NCI-H82 treated with DMSO at 0.1 percent for 48 hours (cell line): ENCODE results near the gene RND2.

Experiments
- DNase-seq: peaks from one replicate; lab custom pipeline; 2025; ENCODE audit not compliant: unreplicated experiment; lab: John Stamatoyannopoulos, UW

Gene RND2

DNA sequence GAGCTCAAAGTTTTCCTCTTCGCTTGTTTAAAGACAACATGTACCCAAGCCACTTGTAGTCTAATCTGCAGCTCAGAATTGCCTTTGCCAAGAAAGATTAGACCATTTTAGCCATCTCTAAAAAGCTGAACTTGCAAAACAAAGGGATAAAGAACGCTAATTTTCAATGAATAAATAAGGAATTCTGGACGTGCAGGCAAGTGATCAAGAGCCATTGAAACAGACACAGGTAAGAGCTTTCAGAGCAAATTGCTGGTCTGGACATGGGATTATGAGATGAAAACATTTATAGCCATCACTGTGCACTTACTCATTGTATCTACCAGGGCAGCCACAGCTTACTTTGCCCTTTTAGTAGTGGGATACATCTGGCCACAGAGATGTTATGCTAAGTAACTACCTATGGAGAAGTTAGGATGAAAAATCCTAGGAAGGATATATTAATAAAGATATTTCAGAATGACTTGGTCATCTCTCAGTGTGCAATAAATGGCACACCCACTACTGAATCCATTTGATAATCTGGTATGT is 44.4 kb downstream of the RND2 start:
- DNase-seq: no peak

DNA sequence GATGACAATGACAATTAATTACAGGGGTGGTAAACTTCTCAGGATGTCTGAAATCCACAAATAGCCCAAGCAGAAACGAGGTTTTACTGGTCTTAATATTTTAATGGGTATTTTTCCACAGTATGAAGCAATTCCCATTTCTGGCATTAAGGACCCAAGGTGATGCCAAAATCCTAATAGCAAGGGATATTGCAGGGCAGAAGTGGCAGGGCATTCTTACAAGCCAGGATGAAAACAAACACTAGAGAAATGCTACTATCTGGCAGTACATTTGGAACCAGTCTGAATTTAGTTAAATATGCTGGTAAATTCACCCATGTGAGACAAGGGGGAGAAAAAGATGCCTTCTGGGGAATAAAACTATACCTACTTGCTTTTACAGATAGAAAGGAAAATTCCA is 45.2 kb downstream of the RND2 start:
- no peak for DNase-seq

DNA sequence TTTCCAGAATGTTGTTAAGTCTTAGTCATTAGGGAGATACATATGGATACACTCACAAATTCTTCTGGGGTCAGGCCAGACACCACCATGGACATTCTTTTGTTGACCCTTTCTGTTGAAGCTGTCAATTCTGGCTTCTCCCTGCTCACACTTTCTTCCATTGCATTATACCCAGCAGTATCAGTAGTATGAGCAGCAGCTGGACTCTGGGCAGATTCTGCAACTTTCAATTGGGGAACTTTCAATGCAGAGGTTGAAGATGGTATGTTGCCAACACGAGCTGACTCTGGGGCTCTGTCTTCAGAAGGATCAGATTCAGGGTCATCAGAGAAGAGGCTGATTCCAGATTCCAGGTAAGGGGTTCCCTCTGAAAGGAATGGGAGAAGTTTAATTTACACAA is 45.8 kb downstream of the RND2 start:
- no peak for DNase-seq

DNA sequence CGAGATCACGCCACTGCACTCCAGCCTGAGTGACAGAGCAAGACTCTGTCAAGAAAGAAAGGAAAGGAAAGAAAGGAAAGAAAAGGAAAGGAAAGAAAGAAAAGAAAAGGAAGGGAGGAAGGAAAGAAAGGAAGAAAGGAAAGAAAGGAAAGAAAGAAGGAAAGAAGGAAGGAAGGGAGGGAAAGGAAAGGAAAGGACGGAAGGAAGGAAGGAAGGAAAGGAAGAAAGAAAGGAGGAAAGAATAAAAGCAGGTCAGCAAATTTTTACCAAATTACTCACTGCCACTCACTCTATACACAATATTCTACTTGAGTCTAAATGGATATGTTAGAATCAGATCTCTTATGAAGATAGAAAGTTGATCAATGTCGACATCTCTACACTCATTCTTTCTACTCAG is 49.8 kb downstream of the RND2 start:
- DNase-seq: no peak

DNA sequence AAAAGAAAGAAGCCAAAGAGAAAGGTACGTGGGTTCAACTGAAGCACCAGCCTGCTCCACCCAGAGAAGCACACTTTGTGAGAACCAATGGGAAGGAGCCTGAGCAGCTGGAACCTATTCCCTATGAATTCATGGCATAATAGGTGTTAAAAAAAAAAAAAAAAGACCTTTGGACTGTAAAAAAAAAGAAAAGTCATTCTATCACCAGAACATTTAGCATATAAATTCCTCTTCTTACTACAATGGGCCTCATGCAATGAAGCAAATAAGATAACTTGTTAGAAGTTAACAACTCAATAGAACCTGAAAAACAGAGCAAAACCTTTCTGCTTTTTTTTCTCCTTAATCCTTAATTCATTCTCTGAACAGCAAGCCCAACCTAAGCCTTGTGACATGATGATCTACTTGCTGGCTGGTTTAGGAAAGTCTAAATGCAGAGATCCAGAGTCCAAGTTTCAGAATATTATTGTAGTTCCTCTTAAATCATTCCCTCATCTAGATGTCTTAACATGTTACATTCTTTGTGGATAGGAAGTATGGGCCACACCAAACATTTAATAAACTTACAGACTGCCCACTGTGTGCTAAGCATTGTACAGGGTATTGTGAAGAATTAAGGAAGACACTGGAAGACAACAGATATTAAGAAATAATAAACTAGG is 54.7 kb downstream of the RND2 start:
- no peak for DNase-seq
